Measurements from ENCODE around the gene EXOC4. TPM values are rescaled to one million over a fixed set of nuclear protein-coding genes. Genes with fewer than 3 reads are reported as not detected.

EXOC4 gene
- total and polyA plus RNA-seq, 2 of the 8 experiments (the other 6 are each of a cell fraction or from before 2014, with no cell fraction given) = 27.0 to 67.3 TPM

DNA sequence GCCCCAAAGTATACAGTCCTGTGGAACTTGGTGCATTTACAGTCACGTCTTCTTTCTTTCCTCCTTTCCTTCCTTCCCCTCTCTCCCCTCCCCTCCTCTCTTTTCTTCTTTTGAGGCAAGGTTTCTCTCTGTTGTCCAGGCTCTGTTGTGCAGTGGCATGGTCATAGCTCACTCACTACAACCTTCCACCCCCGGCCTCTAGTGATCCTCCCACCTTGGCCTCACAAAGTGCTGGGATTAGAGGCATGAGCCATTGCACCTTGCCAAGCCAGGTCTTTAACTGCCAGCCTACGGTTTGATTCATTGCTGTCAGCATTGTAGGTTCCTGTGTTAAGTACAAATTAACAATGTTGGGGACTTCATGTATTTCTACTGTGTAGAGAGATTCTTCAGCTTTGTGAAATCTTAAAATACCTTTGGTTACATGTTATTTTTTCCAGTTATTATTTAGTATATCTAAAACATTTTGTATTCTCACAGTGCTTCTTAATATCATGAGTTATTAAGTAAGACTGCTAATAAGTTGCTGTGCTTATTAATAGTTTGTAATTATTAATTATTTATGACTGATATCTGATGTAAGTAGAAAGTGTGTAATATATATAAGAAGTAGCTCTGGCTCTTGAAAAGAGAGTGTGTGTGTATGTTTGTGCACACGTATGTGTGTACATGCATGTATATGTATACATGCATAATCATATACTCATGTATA is 320.8 kb downstream of the EXOC4 start (continued):
- TF ChIP-seq USF2 (IDR thresholded peaks at IDR 0.05; ENCODE audit: low read length) (no peak), RBBP5 (IDR thresholded peaks at IDR 0.05; ENCODE audit: borderline replicate concordance, low read depth, low read length) (no peak), TAF7 (optimal IDR thresholded peaks at IDR 0.05; ENCODE audit: borderline replicate concordance, low read depth, low read length) (no peak)
